GM06990 (cell line): ENCODE results near the gene PRPF6.

Experiments
- DNase-seq: peaks from one replicate; pipeline ENCODE4 v3.0.0-alpha.2; 2011; ENCODE audit not compliant: insufficient read length; ENCODE audit errors: extremely low read depth
- H3K27me3 ChIP-seq: replicated peaks from 2 replicates; pipeline ENCODE4 v1.6.0; 2011; ENCODE audit warnings: low read length; ENCODE audit not compliant: control insufficient read depth, insufficient read depth
- H3K36me3 ChIP-seq: 2 replicates; pipeline ENCODE4 v1.5.1; 2011; ENCODE audit warnings: low read length; ENCODE audit not compliant: control insufficient read depth, insufficient read depth
- H3K4me3 ChIP-seq: replicated peaks from 2 replicates; pipeline ENCODE4 v1.5.1; 2011; ENCODE audit warnings: low read depth, mild to moderate bottlenecking, control low read depth, low read length
- TF ChIP-seq, protein P1 (sequence below): IDR thresholded peaks from 2 replicates; pipeline ENCODE4 v1.5.1; 2011; ENCODE audit warnings: low read length, control low read depth, mild to moderate bottlenecking, inconsistent platforms; ENCODE audit not compliant: insufficient read depth, poor library complexity, severe bottlenecking

PRPF6 gene

DNA sequence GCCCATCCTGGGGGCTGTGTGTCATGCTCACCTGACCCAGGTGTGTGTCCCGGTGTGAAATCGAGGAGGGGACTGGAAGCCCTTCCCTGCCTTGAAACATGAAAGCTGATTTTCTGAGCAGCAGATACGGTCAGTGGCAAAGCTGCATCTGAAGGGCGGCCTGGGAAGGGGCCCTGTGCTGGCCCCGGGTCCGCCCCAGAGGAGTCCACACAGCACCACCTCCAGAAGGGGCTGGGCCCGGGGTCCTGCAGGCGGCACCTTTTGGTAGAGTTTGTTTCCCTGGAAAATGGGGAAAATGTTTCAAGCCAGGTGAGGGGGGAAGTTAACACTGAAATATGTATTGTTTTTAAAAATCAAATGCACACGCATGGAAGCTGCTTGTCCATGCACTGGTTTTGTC is 45.5 kb upstream of the PRPF6 start:
- DNase-seq: no peak
- Histone ChIP-seq H3K36me3 (peaks cover 44% of the 10 kb centered on the region), H3K4me3 (no peak overlapping the region), H3K27me3 (no peaks in the 10 kb centered on the region)
- TF ChIP-seq, protein P1, sequence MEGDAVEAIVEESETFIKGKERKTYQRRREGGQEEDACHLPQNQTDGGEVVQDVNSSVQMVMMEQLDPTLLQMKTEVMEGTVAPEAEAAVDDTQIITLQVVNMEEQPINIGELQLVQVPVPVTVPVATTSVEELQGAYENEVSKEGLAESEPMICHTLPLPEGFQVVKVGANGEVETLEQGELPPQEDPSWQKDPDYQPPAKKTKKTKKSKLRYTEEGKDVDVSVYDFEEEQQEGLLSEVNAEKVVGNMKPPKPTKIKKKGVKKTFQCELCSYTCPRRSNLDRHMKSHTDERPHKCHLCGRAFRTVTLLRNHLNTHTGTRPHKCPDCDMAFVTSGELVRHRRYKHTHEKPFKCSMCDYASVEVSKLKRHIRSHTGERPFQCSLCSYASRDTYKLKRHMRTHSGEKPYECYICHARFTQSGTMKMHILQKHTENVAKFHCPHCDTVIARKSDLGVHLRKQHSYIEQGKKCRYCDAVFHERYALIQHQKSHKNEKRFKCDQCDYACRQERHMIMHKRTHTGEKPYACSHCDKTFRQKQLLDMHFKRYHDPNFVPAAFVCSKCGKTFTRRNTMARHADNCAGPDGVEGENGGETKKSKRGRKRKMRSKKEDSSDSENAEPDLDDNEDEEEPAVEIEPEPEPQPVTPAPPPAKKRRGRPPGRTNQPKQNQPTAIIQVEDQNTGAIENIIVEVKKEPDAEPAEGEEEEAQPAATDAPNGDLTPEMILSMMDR: no peak

DNA sequence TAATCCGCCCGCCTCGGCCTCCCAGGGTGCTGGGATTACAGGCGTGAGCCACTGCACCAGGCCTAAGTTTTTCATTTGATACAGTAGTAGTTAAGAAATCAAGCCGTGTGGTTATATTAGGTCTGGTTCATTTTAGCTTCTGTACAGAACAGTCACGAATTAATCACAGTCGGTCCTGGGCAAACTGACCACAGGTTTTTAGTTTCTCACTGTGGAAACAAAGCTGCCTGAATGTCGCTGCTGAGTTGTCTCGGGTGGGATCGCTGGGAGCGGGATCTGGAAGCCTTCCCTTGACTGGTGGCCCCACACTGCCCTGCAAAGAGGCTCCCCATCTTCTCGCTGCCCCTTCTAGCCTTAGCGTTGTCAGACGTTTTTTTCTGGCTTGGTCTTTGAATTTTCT is 43.3 kb upstream of the PRPF6 start:
- DNase-seq: no peak
- Histone ChIP-seq H3K4me3 (no peak overlapping the region), H3K27me3 (no peaks in the 10 kb centered on the region), H3K36me3 (peaks cover 28% of the 10 kb centered on the region)
- TF ChIP-seq, protein P1: no peak

DNA sequence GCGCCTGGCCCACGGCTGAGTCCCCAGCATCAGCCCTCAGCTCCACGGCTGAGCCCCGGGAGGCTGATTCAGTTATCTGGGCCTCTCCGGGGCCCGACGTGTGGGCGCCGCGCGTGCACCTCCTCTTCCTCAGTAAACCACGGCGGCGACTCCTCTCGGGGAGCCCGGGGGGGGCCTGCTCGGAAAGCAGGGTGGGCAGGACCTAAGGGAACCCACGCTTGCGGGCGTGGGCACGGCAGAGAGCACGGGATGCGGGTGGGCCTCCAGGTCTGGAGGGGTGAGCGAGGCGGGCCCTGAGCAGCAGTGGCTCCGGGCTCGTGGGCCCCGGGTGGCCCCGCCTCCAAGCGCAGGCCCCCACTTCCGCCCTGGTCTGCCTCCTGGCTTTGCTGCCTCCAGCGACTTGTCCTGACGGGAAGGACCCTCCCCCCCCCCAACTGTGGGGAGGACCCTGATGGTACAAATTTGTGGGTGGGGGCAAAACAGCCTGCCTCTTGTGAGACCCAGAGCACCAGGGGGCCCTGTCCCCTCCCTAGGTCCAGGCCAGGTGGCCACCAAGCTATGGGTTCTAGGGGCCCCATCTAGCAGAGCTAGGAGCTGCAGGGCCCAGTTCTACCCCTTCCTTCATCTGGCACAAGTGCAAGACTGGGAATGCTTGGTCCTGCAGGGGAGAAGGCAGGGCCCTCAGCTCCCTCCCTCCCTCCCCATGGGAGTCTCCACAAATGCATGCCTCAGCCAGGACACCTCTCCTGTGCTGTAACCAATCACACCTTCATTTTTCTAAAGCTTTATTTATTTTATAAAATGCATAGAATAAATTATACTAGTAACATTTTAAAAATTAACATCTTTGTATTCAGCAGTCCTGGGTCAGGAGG is 41.6 kb upstream of the PRPF6 start:
- H3K27me3 ChIP-seq: no peaks in the 10 kb centered on the region
- TF ChIP-seq, protein P1: no peak
- no peak overlapping the region for H3K4me3 ChIP-seq
- H3K36me3 ChIP-seq: peaks cover 37% of the 10 kb centered on the region
- peak; percentile 17 for DNase-seq

DNA sequence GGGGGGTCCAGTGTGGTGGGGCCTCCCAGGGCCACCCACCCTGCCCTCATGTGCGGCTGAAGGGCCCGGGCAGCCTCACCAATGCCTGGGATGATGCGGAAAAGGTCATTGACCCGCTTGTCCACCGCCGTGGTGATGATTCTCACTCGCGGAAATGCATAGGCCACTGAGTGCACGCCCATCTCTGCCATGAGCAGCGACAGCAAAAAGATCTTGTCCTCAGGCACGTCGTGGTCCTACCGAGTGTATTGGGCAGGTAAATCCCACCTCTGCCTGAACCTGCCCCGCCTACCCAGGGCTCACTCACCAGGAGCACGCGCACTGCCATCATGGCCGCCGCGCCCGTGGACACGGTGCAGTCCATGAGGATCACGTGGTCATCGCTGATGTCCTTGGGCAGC is 40.9 kb upstream of the PRPF6 start:
- no peak overlapping the region for H3K4me3 ChIP-seq
- no peaks in the 10 kb centered on the region for H3K27me3 ChIP-seq
- TF ChIP-seq, protein P1: no peak
- peak; percentile 18 for DNase-seq
- H3K36me3 ChIP-seq: peaks cover 38% of the 10 kb centered on the region

DNA sequence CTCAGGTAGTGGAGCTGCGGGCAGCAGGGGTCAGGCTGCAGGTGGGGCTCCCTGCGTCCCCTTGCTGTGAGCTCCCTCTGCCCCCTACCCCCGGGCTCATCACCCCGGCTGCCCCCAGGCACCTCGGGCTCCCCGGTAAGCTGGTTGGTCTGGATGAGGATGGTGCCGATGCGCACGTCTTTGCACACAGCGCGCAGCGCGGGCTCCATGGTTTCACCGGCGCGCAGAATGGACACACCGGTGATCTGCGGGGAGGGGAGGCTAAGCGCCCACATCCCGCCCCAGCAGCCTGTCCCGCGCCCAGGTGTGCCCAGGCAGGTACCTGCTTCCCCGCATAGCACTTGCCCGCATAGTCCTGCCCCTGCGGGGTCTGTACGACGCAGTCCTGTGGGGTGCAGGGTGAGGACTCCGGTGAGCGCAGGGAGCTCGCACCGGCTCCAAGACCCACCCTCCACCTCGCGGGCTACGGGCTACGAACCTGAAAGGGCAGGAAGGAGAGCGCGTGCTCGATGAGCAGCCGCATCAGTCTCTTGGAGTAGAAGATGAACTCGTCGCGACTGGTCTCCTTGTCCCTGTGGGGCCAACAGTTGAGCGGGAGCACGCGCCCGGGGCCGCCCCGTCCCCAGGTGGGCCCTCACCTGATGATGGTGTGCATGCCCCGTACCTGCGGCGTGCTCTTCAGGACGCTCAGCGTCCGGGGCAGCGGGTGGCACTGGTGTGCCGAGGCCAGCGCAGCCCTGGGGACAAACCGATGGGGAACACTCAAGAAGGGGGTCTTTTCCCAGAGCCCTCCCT is 40.3 kb upstream of the PRPF6 start:
- Histone ChIP-seq H3K36me3 (peaks cover 39% of the 10 kb centered on the region), H3K4me3 (no peak overlapping the region), H3K27me3 (no peaks in the 10 kb centered on the region)
- TF ChIP-seq, protein P1: no peak
- peak; percentile 30 for DNase-seq
